H1 (cell line): ENCODE data around the gene KLHDC4. TPM values are rescaled to one million over a fixed set of nuclear protein-coding genes. Genes with fewer than 3 reads are reported as not detected.
A peak's percentile ranks its signal among the peaks of the same experiment; 100 is the strongest.

ENCODE experiments used
- CBX8 ChIP-seq: fragments of 300-800, 300-1000 bp; sonication (generic); IDR thresholded peaks from 2 replicates; pipeline ENCODE4 v1.7.1; 2016; ENCODE audit warnings: low read depth, low read length, borderline replicate concordance
- CTBP2 ChIP-seq: IDR thresholded peaks from 2 replicates; pipeline ENCODE4 v1.7.0; 2011; ENCODE audit warnings: borderline replicate concordance, mild to moderate bottlenecking, moderate library complexity, mixed read lengths, low read length; ENCODE audit not compliant: insufficient read depth, insufficient read length
- CTCF ChIP-seq, 3 experiments: IDR thresholded peaks; 1 replicate in 2 of 3; 2 replicates in 1 of 3; pipeline versions ENCODE4 v1.5.1 to v1.6.1; 2011; ENCODE audit warnings: low read length in 3 of 3, mild to moderate bottlenecking in 3 of 3, inconsistent platforms in 2 of 3, low read depth in 1 of 3, moderate library complexity in 1 of 3; ENCODE audit not compliant: insufficient read depth in 1 of 3; ENCODE audit errors: control extremely low read depth in 1 of 3
- EGR1 ChIP-seq: IDR thresholded peaks from 2 replicates; pipeline ENCODE4 v1.6.1; 2011; ENCODE audit warnings: low read depth, low read length, borderline replicate concordance
- EP300 ChIP-seq, 2 experiments: IDR thresholded peaks; 1 replicate in 1 of 2; 2 replicates in 1 of 2; pipeline ENCODE4 v1.6.1; 2011 to 2012; ENCODE audit warnings: low read depth in 2 of 2, low read length in 2 of 2, mild to moderate bottlenecking in 2 of 2, borderline replicate concordance in 1 of 2, inconsistent platforms in 1 of 2, moderate library complexity in 1 of 2
- EZH2 ChIP-seq: fragments of 200-600 bp; sonication (generic); IDR thresholded peaks from 2 replicates; pipeline ENCODE4 v1.7.1; 2012; ENCODE audit warnings: low read depth, mild to moderate bottlenecking, moderate library complexity, low read length, inconsistent platforms; ENCODE audit not compliant: severe bottlenecking
- GABPA ChIP-seq: IDR thresholded peaks from 2 replicates; pipeline ENCODE4 v1.6.1; 2011; ENCODE audit warnings: mild to moderate bottlenecking, low read length, moderate library complexity, borderline replicate concordance; ENCODE audit not compliant: insufficient read depth
- HDAC2 ChIP-seq, 2 experiments: fragments of 300-600 bp in 1 of 2; sonication (generic) in 1 of 2; IDR thresholded peaks; 2 replicates each; pipeline ENCODE4 v1.6.1; 2011 to 2012; ENCODE audit warnings: low read depth in 2 of 2, low read length in 2 of 2, mild to moderate bottlenecking in 2 of 2, moderate library complexity in 2 of 2, borderline replicate concordance in 1 of 2, inconsistent platforms in 1 of 2
- HDAC6 ChIP-seq: IDR thresholded peaks from one replicate; pipeline ENCODE4 v1.7.1; 2012; ENCODE audit warnings: low read depth, mild to moderate bottlenecking, inconsistent platforms, low read length, moderate library complexity
- JUND ChIP-seq: IDR thresholded peaks from 2 replicates; pipeline ENCODE4 v1.6.1; 2011; ENCODE audit warnings: mild to moderate bottlenecking, improper control_type of control experiment, low read length
- KDM4A ChIP-seq: IDR thresholded peaks from one replicate; pipeline ENCODE4 v1.7.1; 2012; ENCODE audit warnings: low read depth, mild to moderate bottlenecking, moderate library complexity, low read length, inconsistent platforms; ENCODE audit not compliant: severe bottlenecking
- NANOG ChIP-seq: IDR thresholded peaks from 2 replicates; pipeline ENCODE4 v1.6.1; 2011; ENCODE audit warnings: low read length, low read depth, mild to moderate bottlenecking, inconsistent platforms; ENCODE audit not compliant: insufficient read depth, poor library complexity, severe bottlenecking
- SP2 ChIP-seq: IDR thresholded peaks from 2 replicates; pipeline ENCODE4 v1.6.1; 2012; ENCODE audit warnings: mild to moderate bottlenecking, low read length, inconsistent platforms
- TAF1 ChIP-seq: IDR thresholded peaks from 2 replicates; pipeline ENCODE4 v1.6.1; 2011; ENCODE audit warnings: mild to moderate bottlenecking, low read depth, low read length
- TEAD4 ChIP-seq: IDR thresholded peaks from 2 replicates; pipeline ENCODE4 v1.6.1; 2012; ENCODE audit warnings: low read depth, low read length, inconsistent platforms, mixed read lengths
- polyA plus RNA-seq, 7 experiments: library from polyadenylated mRNA; depleted of rRNA in 3 of 7; stranded (reverse) in 5 of 7; unstranded in 2 of 7; fragments of >200 nt in 5 of 7; fragments of 200-250 nt in 2 of 7; gene quantifications; 1 replicate in 5 of 7; 2 replicates in 1 of 7; 4 replicates in 1 of 7; pipeline versions ENCODE4 v1.2.1 to v1.2.3, GENCODE V29; 2011 to 2013; ENCODE audit warnings: missing spikeins in 2 of 7, mixed read lengths in 2 of 7
- total RNA-seq: library from RNA; stranded (reverse); fragmentation: NEBNext Ultra II Directional; extraction: Animal tissue kit (Norgen Biotek cat#: 25700); gene quantifications from 2 replicates; pipeline ENCODE4 v1.2.1, GENCODE V29; 2021
- TF ChIP-seq, protein P1 (sequence below): IDR thresholded peaks from 2 replicates; pipeline ENCODE4 v1.6.1; 2012; ENCODE audit warnings: inconsistent platforms

Gene KLHDC4
- total and polyA plus RNA-seq, 2 of the 8 experiments (the other 6 are each of a cell fraction or from before 2014, with no cell fraction given), result 23.7 to 63.9 TPM

DNA sequence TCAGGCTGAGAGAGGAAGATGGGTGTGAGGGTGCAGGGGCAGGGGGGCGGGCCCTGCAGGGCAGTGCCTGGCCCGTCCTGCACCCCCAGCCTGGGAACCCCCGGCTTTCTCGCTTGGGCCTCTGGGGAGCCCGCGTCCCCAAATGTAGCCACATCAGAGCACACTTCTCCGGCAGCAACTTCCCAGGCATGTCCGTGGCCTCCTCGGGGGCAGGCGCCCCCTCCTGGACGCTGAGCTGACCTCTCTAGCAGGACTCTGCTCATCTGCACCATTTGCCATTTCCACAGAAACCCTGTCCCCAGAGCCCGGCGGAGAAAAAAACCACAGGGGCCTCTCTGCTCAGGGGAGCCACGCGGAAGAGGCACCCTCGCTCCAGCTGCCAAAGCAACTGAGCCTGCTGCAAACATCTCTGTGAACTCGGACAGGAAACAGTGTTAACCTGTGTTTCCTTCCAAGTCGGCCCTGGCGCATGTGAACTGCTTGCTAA is 63.4 kb downstream of the KLHDC4 start (continued):
- TF ChIP-seq CTCF (IDR thresholded peaks at IDR 0.05; ENCODE audit: control extremely low read depth in 1 of 3, insufficient read depth in 1 of 3, low read depth in 1 of 3, low read length in 3 of 3) (peak; percentile 77 to 80 (median 77)), HDAC2 (IDR thresholded peaks at IDR 0.05; ENCODE audit: borderline replicate concordance in 1 of 2, low read depth in 2 of 2, low read length in 2 of 2) (0 out of 4 replicates have a peak, but pooled peaks of 1 of the 2 experiments have one; percentile 46), CBX8 (no peak), TEAD4 (no peak), GABPA (peak; percentile 81; the same call in 1 of the 2 replicates), JUND (no peak), TAF1 (no peak), SP2 (no peak), CTBP2 (no peak), EP300 (IDR thresholded peaks at IDR 0.05; ENCODE audit: borderline replicate concordance in 1 of 2, low read depth in 2 of 2, low read length in 2 of 2) (no peak), KDM4A (no peak), HDAC6 (no peak), EZH2 (no peak), NANOG (no peak), EGR1 (0 out of 2 replicates have a peak, but pooled peaks have one; percentile 11)
- TF ChIP-seq, protein P1, sequence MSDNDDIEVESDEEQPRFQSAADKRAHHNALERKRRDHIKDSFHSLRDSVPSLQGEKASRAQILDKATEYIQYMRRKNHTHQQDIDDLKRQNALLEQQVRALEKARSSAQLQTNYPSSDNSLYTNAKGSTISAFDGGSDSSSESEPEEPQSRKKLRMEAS, result no peak
- TF ChIP-seq, all 59 proteins: peak for 6
